SKM-1 (cell line): Measurements from ENCODE around the gene ZZZ3.
"Not testable (repeated sequence)": the region's sequence is repeated elsewhere in the genome, so short reads cannot be mapped to it uniquely, and the experiment has no call there.

Experiments
- DNase-seq: peaks from one replicate; lab custom pipeline; 2025; ENCODE audit not compliant: unreplicated experiment; lab: John Stamatoyannopoulos, UW

The ZZZ3 gene

GRCh38 chr1:77671836-77672235 is 10.6 kb downstream of the ZZZ3 start:
- DNase-seq: no peak

- no peak for DNase-seq
These were observed 12.1 kb downstream of the ZZZ3 start for GRCh38 chr1:77670330-77670729.

- DNase-seq: no peak
These were observed 13.5 kb downstream of the ZZZ3 start for GRCh38 chr1:77668924-77669449.

DNA sequence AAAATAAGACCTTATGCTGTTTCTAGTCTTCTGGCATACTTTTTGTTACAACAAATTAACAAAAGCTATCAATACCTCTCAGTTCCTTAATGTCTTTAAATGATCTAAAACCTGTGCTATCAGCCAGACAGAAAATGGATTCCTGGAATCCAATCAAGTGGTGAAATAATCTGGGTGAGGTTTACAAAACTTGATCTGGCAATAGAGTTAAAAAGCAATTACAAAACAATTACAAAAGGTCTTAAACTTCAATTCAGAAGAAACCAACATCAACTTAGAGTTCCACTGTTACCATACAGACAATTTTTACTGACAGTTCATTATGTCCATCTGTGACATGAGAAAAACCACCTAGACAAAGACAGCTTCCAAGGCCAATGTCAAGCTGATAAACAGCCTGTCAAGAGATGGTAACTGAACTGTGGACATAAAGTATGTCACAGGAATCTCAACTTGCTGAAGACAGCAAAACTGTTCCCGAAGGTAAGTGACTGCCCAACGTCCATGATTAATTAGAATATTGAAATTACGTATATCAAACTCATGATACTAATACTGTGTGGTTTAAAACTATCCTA is 17.4 kb downstream of the ZZZ3 start:
- no peak for DNase-seq

DNA sequence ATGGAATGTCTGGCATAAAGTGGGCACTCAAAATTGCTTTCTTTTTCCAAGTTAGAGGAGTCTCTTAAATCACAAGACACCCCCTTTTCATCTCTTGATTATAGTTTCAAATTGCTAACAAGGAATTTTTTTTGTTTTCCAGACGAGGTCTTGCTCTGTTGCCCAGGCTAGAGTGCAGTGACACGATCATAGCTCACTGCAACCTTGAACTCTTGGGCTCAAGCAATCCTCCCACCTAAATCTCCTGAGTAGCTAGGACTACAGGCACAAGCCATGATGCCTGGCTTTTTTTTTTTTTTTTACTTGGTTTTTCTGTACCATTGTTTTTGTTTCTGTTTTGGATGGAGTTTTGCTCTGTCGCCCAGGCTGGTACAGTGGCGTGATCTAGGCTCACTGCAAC is 20.8 kb downstream of the ZZZ3 start:
- DNase-seq: no peak

- no peak for DNase-seq
These were observed 22.4 kb downstream of the ZZZ3 start for GRCh38 chr1:77659879-77660593.

DNA sequence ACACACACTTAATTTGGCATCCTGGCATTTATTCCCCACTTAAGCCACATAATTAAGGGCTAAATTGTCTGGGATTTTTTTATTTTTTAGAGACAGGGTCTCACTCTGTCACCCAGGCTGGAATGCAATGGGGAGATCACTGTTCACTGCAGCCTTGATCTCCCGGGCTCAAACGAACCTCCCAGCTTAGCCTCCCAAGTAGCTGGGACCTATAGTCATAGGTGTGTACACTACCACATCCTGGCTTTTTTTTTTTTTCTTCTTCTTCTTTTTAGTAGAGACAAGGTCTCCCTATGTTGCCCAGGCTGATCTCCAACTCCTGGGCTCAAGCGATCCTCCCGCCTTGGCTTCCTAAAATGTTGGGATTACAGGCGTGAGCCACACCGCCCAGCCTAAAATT is 24.2 kb downstream of the ZZZ3 start:
- DNase-seq: no peak

DNA sequence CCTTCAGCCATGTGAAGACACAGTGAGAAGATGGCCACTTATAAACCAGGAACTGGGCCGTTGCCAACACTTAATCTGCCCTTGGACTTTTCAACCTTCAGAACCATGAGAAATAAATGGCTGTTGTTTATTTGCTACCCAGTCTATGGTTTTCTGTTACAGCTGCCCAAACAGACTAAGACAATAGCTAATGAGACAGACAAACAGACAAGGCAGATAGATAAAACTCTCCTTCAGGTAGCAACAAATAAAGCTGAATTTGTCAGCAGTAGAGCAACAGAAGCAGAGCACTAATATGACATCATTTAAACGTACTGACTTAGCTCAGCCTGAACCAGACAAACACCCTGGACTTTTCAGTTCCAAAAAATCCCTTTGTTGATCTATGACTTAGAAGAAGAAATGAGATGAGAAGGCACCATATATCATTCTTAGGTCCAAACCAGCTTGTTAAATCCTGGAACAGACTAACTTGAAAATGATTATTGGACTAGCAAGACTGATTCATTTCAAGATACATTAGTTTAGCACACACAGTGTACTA is 27.0 kb downstream of the ZZZ3 start:
- no peak for DNase-seq

- no peak for DNase-seq
These were observed 29.4 kb downstream of the ZZZ3 start for GRCh38 chr1:77652970-77653516.

- DNase-seq: no peak
These were observed 30.2 kb downstream of the ZZZ3 start for GRCh38 chr1:77652268-77652667.

GRCh38 chr1:77649127-77649526 is 33.3 kb downstream of the ZZZ3 start:
- no peak for DNase-seq

- not testable (repeated sequence) for DNase-seq
These were observed 36.2 kb downstream of the ZZZ3 start for GRCh38 chr1:77646224-77646623.

- no peak for DNase-seq
These were observed 39.0 kb downstream of the ZZZ3 start for GRCh38 chr1:77643456-77643855.

DNA sequence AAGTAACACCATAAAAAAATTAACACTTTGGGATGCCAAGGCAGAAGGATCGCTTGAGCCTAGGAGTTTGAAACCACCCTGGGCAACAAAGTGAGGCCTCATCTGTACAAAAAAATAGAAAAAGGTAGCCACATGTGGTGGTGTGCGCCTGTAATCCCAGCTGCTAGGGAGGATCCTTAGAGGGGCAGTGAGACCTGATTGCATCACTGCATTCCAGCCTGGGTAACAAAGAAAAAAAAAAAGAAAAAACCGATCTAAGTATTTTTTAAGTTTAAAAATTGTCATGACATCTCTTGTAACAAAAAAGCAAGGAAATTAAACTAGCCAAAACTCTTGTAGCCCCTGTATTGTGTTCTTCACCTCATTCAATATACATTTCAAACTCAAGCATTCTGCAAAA is 39.5 kb downstream of the ZZZ3 start:
- no peak for DNase-seq

- no peak for DNase-seq
These were observed 40.3 kb downstream of the ZZZ3 start for GRCh38 chr1:77642196-77642595.

DNA sequence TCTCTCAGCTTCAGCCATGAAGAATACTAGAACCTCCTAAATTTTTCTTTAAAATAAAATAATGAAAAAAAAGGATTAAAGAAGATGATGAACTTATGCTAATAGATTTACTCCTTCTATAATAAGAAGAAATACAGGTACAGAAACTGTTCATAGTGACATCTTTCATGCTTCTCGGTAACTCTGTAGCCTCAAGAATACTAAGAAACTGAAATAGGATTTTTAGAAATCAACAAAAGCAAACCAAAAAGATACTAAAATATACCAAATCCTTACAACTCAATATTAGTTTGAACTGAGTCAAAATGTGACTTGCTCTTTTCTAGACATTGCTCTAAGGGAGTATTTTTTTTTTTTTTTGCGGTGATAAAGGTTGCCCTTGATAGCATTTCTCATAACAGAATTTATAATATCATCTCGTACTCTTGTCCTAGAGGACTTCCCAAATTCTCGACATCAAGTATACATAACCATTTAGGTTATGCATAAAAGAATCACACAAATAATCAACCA is 42.8 kb downstream of the ZZZ3 start:
- DNase-seq: no peak

GRCh38 chr1:77639056-77639455 is 43.4 kb downstream of the ZZZ3 start:
- no peak for DNase-seq

DNA sequence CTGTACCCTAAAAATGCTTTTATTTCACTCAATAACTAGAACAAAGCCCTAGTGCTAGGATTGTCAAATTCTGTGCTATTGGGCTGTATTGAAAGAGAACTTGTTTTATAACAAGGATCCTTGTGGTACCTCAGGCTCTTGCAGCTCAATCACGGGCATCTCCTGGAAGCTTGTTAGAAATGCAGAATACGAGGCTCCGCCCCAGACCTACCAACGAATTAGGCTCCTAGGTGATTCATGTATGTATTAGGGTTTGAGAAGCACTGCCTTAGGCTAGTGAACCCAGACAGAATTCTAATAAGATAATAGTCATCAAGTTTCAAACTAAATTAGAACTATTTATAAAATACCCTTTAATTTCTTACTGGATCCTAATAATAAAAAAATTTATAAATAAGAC is 45.6 kb downstream of the ZZZ3 start:
- no peak for DNase-seq
